HG03378 (cell line): ENCODE measurements around the gene EEFSEC.

ENCODE experiments used
- ATAC-seq: cut with Tn5 transposase; IDR thresholded peaks from one replicate; pipeline ENCODE4 v1.9.1; 2021; ENCODE audit warnings: mild to moderate bottlenecking, moderate library complexity; ENCODE audit not compliant: unreplicated experiment

The EEFSEC gene

GRCh38 chr3:128238184-128238489 lies 84.9 kb downstream of the EEFSEC start:
- no peak for ATAC-seq

GRCh38 chr3:128239304-128239703 lies 86.0 kb downstream of the EEFSEC start:
- no peak for ATAC-seq

- ATAC-seq, result no peak
Measured at GRCh38 chr3:128240232-128240631, 87.0 kb downstream of the EEFSEC start.

GRCh38 chr3:128241741-128242140 lies 88.5 kb downstream of the EEFSEC start:
- ATAC-seq, result no peak

- no peak for ATAC-seq
Measured at GRCh38 chr3:128242818-128243601, 89.7 kb downstream of the EEFSEC start.

GRCh38 chr3:128243602-128244504 lies 90.6 kb downstream of the EEFSEC start:
- ATAC-seq, result no peak

GRCh38 chr3:128245460-128245859 lies 92.2 kb downstream of the EEFSEC start:
- ATAC-seq, result no peak

- no peak for ATAC-seq
Measured at GRCh38 chr3:128247666-128248409, 94.6 kb downstream of the EEFSEC start.

GRCh38 chr3:128252083-128252482 lies 98.8 kb downstream of the EEFSEC start:
- ATAC-seq, result no peak

- no peak for ATAC-seq
Measured at GRCh38 chr3:128253150-128253549, 99.9 kb downstream of the EEFSEC start.

GRCh38 chr3:128254066-128254590 lies 100.8 kb downstream of the EEFSEC start:
- ATAC-seq, result no peak

GRCh38 chr3:128254967-128255366 lies 101.7 kb downstream of the EEFSEC start:
- no peak for ATAC-seq

GRCh38 chr3:128256131-128256530 lies 102.8 kb downstream of the EEFSEC start:
- no peak for ATAC-seq

- no peak for ATAC-seq
Measured at GRCh38 chr3:128257632-128258031, 104.4 kb downstream of the EEFSEC start.

GRCh38 chr3:128260275-128260674 lies 107.0 kb downstream of the EEFSEC start:
- no peak for ATAC-seq

- ATAC-seq, result no peak
Measured at GRCh38 chr3:128262457-128262856, 109.2 kb downstream of the EEFSEC start.

- no peak for ATAC-seq
Measured at GRCh38 chr3:128263118-128263517, 109.8 kb downstream of the EEFSEC start.

GRCh38 chr3:128263946-128264345 lies 110.7 kb downstream of the EEFSEC start:
- ATAC-seq, result no peak

- ATAC-seq, result no peak
Measured at GRCh38 chr3:128266453-128266852, 113.2 kb downstream of the EEFSEC start.

- ATAC-seq, result no peak
Measured at GRCh38 chr3:128267541-128267940, 114.3 kb downstream of the EEFSEC start.
